NCI-H1694 treated with DMSO at 0.1 percent for 48 hours (cell line): ENCODE data around the gene PURB.
A peak's percentile ranks its signal among the peaks of the same experiment; 100 is the strongest.
"Not testable (repeated sequence)": the region's sequence is repeated elsewhere in the genome, so short reads cannot be mapped to it uniquely, and the experiment has no call there.

Experiments
- DNase-seq: peaks from one replicate; lab custom pipeline; 2025; lab: John Stamatoyannopoulos, UW

PURB gene

DNA sequence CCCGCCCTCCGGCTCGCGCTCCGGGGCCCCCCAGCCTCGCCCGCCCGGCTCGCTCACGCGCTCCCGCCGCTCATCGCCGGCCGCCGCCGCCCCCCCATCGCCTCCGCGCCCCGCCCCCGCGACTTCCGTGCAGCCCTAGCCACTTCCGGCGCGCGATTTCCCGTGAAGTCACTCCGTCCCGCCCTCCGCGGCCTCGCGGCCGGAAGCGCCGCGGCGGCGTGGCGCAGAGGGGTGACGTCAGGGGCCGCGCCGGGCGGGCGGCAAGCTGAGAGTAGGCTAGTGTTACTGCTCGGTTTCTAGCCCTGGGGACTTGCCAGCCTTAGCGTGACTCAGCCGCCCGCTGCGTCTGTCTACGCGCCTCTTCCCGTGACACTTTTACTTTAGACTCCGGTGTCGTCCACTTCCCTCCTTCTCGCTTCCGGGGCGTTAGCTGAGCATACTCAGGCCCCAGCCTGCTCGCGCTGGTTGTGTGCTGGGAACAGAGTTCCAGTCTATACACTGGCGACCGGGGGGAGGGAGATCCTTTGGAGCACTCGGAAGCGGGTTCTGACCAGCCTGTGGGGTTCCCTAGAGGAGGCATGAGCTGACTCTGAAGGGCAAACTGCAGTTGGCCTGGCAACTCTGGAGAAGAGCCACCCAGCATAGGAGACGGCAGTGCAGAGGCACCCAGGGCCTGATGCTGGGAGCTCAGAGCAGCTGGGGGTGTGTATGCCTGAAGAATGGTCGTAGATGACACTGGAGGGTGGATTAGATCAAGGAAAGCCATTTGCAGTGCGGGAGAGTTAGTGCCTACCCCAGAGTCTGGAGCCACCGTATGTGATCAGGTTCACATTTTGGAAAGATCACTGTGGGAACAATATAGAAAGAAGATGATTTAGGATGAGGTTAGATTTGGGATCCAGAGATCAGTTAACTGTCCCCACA is at the start of gene PURB:
TSS of gene PURB (minus strand) at position 137 of the 924 bp plus-strand sequence. CDS start 182 bp downstream, outside the sequence.
- peak; percentile 80 for DNase-seq

DNA sequence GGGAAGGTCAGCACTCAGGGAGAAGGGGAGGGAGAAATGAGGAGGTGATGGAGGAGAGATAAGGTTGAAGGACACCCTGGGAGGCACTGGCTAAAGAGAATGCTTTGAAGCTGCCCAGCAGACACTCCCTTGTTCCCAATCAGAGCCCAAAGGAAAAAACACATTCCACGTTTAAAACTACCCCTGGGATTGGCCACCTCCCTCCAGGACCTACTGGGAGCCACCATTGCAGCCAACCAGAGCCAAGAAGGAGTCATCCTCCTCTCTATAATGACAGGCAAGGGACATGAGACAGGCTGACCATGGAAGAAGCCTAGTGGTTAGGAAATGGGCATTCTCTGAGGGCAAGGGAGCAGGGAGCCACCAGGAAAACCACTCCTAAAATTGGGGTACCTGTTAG is 49.7 kb upstream of the PURB start:
- DNase-seq, result no peak

DNA sequence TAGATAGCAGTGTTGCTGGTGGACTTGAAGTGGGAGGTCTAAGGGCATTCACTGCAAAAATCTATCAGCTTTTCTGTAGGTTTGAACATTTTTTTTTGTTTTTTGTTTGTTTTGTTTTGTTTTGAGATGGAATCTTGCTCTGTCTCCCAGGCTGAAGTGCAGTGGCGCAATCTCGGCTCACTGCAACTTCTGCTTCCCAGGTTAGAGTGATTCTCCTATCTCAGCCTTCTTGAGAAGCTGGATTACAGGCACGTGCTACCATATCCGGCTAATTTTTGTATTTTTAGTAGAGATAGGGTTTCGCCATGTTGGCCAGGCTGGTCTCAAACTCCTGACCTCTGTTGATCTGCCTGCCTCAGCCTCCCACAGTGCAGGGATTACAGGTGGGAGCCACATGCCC is 49.2 kb upstream of the PURB start:
- DNase-seq, result not testable (repeated sequence)

DNA sequence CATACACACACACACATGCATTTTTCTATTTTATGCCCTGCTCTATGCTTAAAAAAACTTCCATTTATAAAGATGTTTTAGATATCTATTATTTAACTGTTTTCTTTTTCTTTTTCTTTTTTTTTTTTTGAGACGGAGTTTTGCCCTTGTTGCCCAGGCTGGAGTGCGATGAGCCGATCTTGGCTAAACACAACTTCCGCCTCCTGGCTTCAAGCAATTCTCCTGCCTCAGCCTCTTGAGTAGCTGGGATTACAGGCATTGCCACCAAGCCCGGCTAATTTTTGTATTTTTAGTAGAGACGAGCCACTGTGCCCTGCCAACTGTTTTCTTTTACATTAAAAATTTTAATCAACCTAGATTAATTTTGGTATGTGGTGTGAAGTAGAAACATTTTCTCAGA is 45.6 kb upstream of the PURB start:
- no peak for DNase-seq

DNA sequence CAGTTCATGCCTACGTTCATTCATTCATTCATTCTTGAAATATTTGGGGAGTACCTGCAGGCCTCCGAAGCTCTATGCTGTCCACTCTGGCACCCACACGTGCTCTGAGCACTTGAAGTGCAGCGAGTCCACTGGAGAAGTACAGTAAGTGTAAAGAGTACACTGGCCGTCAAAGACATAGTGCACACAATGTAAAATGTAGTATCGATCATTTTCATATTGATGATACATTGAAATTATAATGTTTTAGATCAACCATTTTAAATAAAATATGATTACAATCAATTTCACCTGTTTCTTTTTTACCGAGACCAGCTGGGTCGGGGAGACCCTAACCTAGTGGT is 37.0 kb upstream of the PURB start:
- DNase-seq, result no peak

DNA sequence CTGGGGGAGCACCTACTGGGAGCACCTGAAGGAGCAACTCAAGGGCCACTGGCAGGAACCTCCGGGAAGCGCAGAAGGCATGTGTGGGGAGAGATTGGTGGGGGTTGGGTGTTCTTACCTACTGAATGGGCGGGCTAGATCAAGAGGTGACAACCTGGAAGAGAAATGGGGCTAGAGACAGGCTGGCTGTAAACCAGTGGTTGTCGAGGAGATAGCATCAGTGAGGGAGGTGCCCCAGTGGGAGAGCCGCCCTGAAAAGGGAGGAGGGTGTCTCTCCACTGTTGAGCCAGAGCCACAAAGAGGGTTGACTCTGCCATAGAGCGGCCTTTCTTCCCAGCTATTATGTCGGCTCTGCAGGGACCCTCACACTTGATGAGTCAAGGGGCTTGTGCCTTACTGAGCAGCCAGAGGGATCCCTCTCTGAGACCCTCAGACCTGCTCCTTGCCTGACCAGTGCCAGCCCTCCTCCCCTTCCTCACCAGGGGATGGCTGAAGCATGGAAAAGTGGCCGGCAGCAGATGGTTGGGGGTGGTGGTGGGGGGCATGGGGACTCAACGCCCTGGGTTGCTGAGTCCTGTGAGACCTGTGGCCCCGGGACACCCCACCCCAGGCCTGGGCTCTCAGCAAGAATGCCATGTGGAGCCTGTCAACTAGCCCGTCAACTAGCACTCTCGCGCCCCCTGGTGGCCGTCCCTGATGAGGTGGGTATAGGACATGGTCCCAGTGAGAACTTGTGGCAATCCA is 36.4 kb upstream of the PURB start:
- peak; percentile 55 for DNase-seq

DNA sequence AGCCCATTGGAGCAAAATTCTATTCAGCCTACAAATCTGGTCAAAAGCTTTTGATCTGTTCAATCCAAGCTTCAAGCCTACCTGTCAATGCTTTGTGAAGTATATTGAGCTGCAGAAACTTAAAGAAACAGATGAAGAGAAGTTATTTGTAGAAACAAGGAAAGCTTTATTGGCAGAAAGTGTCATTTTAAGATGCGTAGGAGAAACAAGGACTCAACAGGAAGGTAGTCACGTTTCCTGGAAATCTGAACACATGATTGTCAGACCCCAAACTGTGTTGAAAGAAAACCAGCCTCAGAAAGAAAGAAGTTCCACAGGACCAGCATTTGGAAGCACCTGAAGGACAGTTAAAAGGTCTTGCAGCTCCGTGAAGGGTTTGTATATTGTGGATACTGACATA is 34.8 kb upstream of the PURB start:
- DNase-seq, result no peak

DNA sequence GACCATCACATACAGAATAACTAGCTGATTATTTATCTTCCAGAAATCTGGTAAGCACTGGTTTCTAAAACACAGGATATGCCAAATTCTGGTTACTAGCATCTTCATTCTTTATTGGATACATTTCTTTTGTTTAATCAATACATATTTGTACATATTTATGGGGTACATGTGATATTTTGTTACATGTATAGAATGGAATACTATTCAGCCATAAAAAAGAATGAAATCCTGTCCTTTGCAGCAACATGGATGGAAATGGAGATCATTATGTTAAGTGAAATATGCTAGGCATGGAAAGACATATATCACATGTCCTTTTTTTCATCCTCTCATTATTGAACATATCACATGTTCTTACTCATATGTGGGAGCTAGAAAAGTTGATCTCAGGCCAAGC is 32.7 kb upstream of the PURB start:
- DNase-seq, result no peak

DNA sequence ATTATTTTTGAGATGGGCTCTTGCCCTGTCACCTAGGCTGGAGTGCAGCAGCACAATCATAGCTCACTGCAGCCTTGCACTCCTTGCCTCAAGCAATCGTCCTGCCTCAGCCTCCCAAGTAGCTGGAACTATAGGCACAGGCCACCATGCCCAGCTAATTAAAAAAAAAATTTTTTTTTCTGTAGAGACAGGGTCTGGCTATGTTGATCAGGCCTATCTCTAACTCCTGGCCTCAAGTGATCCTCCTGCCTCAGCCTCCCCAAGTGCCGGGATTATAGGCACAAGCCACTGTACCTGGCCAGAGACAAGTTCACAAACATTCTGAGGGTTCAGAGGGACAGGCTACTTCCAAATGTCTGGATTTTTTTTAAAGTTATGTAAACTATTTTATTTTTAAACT is 32.1 kb upstream of the PURB start:
- no peak for DNase-seq

DNA sequence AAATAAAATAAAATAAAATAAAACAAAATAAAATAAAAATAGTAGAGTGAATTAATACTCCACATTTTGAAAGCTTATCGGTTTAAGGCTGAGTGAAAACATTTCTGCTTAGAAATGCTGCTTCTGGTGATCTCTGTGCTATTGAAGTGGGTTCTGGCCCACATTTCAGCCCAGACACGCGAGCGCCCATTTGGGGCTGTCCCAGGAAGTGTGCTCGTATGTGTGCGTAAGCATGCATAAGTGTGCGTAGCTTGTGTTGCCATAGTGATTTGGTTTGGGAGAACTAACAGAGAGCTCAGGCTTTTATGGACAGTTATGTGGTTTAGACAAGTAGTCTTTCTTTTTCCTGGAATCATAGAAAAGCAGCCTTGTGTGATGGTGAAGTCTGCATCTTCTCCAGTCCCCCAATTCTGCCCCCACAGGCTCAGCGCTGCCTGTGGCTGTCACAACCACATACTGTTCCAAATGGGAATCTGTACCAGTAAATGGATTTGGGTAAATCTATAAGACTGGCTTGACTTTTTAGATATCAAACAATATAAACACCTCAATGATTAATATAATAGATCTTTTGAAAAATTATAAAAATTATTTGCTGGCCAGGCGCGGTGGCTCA is 29.8 kb upstream of the PURB start:
- no peak for DNase-seq

DNA sequence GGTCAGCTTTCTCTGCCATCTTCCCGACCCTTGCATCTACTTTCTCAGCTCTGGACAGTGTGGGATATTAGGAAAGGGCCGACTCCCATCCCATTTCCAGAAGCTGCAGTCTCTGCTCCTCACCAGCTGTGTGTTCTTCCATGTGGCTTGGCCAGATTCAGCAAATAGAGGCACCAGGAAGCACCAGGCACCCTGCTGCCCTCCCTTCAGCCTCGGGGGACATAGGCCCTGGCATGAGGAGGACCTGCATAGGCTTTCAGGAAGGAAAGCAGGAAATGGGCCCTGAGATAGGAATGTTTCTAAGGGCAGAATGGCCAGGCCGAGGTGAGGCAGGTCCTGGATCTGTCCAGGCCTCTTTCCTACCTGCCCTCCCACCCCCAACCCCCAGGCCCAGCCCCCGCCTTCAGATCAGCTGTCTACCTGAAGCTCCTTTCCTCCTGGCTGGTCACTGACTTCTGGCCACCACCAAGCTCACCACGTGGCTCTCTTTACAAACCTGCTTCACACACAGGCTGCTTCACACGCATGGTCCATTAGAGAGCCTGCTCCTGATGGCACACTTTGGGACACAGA is 27.5 kb upstream of the PURB start:
- DNase-seq, result no peak

DNA sequence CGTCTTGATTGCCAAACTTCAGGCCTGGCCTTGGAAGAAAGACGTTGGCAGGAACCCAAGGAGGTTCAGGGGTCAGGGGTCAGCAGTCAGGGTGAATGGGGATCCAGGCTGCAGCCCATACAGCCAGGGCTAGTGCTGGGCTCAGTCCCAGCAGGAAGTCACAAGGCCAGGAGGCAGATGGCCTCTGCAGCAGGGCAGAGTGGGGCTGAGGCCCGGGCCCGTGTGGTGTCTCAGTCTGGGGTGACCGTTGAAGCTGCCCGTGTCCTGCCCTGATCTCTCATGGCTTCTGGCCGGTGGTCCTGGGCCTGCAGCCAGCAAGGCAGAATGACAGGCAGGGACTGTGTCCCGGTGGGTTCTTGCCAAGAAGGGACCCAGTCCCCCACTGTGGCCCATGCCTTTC is 26.6 kb upstream of the PURB start:
- no peak for DNase-seq

DNA sequence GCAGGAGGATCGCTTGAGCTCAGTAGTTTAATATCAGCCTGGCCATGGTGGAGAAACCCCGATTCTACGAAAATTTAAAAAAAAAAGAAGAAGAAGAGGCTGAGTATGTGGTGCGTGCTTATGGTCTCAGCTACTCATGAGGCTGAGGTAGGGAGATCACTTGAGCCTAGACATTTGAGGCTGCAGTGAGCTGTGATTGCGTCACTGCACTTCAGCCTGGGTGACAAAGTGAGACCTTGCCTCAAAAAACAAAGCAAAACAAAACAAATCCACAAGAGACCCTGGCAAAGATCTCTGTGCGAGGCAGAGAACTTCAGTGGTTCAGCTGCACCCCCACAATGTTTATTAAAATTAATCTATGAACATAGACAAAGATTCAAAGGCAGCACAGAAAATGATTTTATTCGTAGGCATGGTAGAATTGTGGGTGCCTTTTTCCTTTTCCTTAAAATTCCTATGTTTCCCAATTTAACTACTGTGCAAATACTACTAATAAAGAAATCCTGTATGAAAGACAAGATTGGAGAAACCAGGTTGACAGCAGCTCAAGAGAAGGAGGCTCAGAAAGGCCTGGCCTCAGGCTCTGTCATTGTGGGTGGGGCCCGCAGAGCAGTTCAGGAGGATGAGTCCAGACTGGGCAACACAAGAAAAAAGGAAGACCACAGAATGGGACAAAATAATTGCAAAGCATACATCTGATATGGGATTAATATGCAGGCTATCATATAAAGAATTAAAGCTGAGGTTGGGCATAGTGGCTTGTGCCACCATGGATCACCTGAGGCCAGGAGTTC is 24.5 kb upstream of the PURB start:
- DNase-seq, result no peak

DNA sequence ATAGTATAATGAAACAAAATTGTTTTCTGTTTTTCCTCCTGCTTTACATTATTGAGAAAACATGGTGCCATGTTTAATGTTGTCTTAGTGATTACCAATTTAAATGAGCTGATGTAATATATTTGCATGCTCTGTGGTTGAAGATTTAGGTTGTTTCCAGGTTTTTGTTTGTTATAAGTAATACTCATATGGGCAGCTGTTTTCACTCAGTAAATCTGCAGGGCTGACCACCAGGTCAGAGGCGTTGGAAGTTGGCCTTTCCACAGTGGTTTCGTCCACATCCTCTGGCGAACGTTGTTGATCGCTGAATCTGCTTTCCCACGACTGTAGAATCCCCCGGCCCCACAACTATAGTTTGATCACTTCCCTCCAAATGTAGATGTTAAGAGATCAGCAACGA is 21.6 kb upstream of the PURB start:
- no peak for DNase-seq

DNA sequence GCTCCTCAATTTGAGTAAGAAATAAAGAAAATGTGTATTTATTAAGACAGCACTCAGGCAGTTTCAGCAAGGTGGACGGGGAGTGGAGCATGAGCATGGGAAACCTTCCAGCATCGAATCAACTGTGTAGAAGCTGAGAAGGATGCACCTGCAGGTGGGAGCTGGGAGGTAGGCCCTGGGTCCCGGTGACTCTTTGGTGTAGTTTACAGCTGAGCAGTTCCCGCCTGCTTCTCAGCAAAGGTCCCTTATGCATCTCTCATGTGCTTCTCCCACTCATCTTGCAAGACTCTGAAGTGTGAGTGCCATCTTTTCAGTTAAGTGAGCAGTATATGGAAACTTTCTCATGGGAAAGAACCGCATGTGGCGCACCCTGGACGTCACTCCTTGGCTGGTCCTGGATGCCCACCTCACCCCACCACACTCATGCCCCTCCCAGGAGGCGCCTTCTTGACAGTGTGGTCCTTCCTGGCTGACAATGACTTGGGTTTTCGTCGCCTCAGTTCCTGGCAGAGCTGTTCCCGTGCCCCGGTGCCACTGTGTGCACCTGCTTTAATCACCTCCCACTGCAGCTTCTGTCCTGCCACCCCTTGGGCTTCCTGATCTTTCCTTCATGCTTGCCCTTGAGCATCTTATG is 19.8 kb upstream of the PURB start:
- no peak for DNase-seq

DNA sequence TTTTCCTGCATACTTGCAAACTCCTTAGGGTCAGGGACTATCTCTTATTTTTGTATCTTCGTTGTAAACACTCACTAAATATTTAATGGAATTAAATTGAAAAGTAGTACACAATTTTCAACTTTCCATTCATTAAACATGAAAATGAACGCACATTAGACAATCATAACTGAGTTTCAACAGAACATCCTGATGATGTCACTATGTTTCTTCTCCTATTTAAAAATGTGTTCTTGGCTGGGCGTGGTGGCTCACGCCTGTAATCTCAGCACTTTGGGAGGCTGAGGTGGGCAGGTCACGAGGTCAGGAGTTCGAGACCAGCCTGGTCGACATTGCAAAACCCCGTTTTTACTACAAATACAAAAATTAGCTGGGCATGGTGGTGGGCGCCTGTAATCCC is 14.1 kb upstream of the PURB start:
- no peak for DNase-seq

DNA sequence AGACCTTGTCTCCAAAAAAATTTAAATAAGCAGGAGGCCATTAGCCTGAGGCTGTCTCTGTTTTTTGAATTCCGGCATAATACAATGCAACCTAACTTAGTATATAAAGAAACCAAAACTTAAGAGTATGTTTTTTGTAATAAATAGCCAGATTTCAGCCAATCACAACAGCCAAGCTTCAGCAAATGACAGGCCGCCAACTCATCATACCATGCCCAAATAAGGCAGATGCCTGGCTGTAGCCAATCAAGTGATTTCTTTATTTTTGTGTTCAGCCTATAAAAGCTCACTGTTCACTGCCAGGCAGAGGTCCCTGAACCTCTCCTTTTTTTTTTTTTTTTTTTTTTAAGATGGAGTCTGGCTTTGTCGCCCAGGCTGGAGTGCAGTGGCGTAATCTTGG is 12.7 kb upstream of the PURB start:
- DNase-seq, result no peak

DNA sequence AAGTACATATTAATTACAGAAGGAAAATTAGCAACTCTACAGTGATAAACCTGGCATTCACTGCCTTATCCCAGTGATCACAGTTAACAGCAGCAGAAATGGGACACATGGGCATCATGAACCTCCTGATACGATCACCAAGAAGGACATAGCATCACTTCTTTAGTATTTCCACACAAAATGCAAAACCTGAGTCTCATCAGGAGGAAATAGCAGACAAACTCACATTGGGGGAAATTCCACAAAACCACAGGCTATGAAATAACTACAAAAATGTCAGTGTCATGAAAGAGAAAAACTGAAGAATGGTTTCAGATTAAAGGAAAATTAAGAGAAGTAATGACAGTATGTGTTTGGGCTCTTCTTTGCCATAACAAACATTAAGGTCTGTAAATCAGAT is 12.0 kb upstream of the PURB start:
- no peak for DNase-seq

DNA sequence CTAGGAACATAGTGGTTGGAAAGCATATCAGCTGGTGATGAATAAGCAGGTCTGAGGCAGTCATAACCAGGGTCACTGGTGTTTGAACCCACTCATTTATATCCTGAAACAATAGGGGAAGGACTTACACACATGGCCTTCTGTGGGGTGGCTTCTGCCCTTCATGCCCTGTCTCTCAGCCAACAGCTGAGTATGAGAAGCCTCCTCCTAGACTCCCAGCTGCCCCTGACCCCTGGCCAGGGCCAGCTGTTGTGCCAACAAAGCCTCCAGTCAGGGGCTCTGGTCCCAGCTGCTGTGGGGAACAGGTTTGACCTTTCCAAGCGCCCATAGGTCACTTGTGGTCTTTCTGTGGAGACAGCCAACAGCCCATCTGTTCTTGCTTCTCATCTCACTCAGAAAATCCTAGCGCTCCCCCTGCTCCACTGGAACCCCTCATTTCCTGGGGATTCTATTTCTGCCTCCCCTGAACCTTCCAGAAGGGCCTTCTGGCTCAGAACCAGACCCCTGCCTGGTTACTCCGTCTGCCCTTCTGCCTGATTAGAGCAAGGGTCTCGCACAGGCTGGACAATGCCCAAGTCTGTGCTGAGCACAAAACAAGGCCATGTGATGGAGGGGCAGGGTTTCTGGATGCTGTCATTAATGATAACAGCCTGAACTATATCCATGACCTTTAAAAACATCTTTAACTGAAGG is 9.7 kb upstream of the PURB start:
- no peak for DNase-seq

DNA sequence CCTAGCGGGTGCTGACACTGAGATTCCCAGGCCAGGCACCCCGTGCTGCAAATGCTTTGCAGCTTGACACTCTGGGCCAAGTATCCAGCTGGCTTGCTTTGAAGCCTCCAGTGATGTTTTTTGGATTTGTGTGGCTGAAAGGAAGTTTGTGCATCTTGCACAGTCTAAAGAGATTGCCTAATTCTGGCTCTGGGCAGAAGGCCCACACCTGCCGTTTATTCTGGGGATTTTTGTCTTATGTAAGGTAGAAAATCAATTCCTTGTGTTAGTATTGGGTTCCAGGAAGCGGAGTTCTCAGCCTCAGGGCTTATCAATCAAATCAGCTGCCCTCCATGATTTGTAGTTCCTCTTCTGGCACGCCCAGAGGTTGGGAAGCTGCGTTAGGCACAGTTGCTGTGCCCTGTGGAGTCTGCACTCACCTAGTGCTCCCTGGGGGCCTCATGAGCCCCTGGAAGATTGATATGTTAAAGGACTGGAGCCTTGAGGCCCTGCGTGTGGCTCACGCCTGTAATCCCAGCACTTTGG is 8.4 kb upstream of the PURB start:
- DNase-seq, result no peak

DNA sequence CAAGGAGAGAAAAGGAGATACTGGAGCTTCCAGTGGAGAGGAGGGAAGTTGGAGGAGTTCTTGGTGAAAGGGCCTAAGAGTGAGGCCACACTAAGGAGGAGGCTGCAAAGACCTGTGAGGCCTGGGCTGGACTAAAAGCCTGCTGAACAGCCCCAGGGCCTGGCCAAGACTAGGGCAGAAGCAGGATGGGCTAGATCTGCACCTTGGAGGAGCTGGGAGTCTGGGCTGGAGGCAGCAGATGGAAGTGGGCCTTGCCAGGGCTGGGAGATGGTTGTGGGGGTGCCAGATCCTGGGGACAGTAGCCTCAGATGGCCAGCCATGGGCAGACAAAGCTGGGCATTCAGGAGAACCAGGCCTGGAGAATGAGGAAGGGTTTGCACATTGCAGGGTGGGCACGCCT is 6.5 kb upstream of the PURB start:
- no peak for DNase-seq
